Type B pancreatic cell (in vitro differentiated cells): ENCODE results near the gene TMEM179. TPM values are rescaled to one million over a fixed set of nuclear protein-coding genes. Genes with fewer than 3 reads are reported as not detected.

Experiments
- DNase-seq: peaks from one replicate; pipeline ENCODE4 v3.0.0; 2021; ENCODE audit warnings: mixed read lengths; ENCODE audit not compliant: unreplicated experiment; ENCODE audit errors: extremely low spot score
- H3K27ac Mint-ChIP-seq: 2 replicates; pipeline ENCODE4 v1.8.0; 2021; ENCODE audit warnings: mild to moderate bottlenecking, mixed read lengths
- H3K27me3 Mint-ChIP-seq: 2 replicates; pipeline ENCODE4 v1.8.0; 2021; ENCODE audit warnings: mixed read lengths
- H3K36me3 Mint-ChIP-seq: 2 replicates; pipeline ENCODE4 v1.8.0; 2021; ENCODE audit warnings: mixed read lengths
- H3K4me1 Mint-ChIP-seq: one replicate; pipeline ENCODE4 v1.8.0; 2021; ENCODE audit warnings: mixed read lengths; ENCODE audit not compliant: unreplicated experiment
- H3K4me3 Mint-ChIP-seq: 2 replicates; pipeline ENCODE4 v1.8.0; 2021; ENCODE audit warnings: mild to moderate bottlenecking, mixed read lengths
- H3K9me3 Mint-ChIP-seq: 2 replicates; pipeline ENCODE4 v1.8.0; 2021; ENCODE audit warnings: mixed read lengths
- total RNA-seq: library from RNA; stranded (reverse); gene quantifications from 2 replicates; pipeline ENCODE4 v1.2.1, GENCODE V29; 2021; ENCODE audit warnings: low replicate concordance
- TF ChIP-seq, protein P1 (sequence below): fragments of 200-600 bp; sonication (generic); conservative IDR thresholded peaks from 2 replicates; pipeline ENCODE4 v1.5.0; 2021; ENCODE audit warnings: antibody characterized with exemption, mild to moderate bottlenecking

Gene TMEM179
- total RNA-seq, 1 donor from 2014 or later = 9.0 TPM

DNA sequence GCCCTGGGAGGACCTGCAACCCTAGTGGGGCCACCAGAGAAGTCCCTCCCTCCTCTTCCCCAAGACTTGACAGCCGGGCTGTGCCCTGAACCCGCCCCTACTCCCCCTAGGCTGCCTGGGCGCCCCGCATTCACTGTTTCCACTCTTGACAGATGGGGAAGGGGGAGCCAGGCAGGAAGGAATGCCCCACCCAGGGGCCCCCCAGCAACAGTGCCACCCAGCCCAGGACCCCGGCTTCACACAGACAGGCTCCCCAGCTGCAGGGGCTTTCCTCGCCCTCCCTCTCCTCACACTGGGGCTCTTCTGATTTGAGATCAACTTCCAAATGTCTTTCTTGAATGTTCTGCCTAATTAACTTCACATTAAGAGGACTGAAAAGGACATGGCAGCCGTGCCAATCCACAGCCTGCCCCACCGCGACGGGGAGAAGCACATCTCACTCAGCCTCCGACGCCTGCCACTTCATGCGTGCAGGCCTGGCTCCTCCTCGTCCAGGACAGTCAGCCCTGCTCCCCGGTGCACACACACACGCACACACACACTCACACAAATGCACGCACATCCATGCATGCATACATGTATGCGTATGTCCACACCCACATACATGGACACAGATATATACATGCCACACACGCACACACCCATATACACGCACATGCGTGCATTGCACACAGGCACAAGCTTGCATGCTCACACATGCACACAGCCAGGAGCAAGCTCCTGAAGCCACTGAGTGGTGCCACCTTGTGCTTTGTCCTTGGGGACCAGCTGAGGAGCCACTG is 44.6 kb downstream of the TMEM179 start:
- H3K27me3 Mint-ChIP-seq = peaks cover 19% of the 10 kb centered on the region
- DNase-seq = no peak
- no peaks in the 10 kb centered on the region for H3K9me3 Mint-ChIP-seq
- TF ChIP-seq, protein P1, sequence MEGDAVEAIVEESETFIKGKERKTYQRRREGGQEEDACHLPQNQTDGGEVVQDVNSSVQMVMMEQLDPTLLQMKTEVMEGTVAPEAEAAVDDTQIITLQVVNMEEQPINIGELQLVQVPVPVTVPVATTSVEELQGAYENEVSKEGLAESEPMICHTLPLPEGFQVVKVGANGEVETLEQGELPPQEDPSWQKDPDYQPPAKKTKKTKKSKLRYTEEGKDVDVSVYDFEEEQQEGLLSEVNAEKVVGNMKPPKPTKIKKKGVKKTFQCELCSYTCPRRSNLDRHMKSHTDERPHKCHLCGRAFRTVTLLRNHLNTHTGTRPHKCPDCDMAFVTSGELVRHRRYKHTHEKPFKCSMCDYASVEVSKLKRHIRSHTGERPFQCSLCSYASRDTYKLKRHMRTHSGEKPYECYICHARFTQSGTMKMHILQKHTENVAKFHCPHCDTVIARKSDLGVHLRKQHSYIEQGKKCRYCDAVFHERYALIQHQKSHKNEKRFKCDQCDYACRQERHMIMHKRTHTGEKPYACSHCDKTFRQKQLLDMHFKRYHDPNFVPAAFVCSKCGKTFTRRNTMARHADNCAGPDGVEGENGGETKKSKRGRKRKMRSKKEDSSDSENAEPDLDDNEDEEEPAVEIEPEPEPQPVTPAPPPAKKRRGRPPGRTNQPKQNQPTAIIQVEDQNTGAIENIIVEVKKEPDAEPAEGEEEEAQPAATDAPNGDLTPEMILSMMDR = no peak
- H3K4me3 Mint-ChIP-seq = no peak overlapping the region
- H3K27ac Mint-ChIP-seq = no peak overlapping the region
- peaks cover 4% of the 10 kb centered on the region for H3K4me1 Mint-ChIP-seq
- no peaks in the 10 kb centered on the region for H3K36me3 Mint-ChIP-seq

DNA sequence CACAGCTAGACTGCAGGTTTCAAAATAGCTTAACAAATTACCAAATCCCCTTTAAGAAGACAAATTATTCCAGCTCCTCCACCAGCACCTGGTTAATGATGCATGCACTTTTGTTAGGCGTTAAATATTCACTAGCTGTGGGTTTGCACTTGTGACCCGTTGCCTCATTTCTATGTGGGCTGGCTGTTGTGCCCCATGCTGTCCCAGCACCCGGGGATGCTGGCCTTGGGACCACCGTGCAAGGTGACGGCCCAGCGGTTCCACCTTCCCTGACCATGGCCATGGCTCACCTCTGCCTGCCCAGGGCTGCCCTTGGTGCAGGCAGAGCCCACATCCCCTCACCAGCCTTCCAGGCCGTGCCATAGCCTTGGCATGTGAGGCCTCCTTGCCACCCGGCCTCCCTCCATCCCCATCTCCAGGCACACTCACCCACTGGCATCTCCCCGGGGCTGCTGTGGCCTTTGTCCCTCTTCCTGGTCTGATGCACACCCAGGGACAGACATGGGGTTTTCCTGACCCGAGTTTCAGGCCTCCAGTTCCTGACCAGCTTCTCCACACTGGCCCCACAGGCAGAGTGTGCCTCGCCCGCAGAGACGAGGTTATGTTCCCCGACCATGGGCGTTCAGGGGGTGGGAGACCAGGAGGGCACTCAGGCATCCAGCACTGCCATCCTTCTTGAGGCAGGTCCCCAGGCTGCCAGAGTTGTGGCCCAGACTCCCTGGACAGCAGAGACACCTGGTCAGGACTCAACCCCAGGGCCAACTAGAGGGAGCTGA is 45.4 kb downstream of the TMEM179 start:
- Mint-ChIP-seq H3K4me1 (peaks cover 4% of the 10 kb centered on the region), H3K27ac (no peak overlapping the region), H3K27me3 (peaks cover 18% of the 10 kb centered on the region), H3K4me3 (no peak overlapping the region), H3K9me3 (no peaks in the 10 kb centered on the region), H3K36me3 (no peaks in the 10 kb centered on the region)
- TF ChIP-seq, protein P1 = no peak
- no peak for DNase-seq

DNA sequence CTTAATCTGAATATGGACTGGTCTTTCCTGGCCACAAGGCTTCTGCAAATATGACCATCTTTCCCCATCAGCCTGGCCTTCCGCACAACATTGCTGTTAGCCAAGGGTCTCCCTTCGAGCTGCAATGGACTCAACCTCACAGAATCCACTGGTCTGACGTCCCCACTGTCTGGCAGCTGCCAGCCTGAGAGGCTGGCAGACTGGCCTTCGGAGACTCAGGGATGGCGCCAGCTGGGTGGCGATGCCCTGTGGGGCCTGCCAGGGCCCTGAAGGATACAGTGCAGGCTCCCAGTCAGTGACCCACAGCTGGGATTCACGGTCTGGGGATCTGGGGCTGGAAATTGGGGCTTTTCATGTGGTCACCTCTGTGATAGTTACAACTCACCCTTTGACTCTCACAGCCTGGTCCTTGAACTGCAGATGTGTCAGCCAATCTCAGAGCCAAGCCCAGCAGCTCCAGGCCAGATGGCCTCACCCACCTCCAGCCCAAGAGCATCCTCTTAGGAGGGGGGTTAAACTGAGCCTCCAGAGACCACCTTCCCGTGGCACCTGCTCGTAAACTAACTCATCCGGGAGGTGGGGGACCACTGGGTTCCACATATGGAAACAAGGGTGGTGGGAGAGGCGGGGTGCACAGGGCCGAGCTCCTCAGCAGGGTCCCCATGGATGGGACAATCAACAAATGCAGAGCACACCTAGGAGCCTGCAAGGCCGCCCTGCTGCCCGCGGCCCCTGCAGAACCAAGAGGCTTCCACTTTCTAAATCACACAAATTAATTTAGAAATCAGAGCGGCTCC is 46.1 kb downstream of the TMEM179 start:
- Mint-ChIP-seq H3K4me3 (no peak overlapping the region), H3K9me3 (no peaks in the 10 kb centered on the region), H3K4me1 (peaks cover 8% of the 10 kb centered on the region), H3K36me3 (no peaks in the 10 kb centered on the region), H3K27ac (no peak overlapping the region), H3K27me3 (peaks cover 14% of the 10 kb centered on the region)
- TF ChIP-seq, protein P1 = no peak
- no peak for DNase-seq

DNA sequence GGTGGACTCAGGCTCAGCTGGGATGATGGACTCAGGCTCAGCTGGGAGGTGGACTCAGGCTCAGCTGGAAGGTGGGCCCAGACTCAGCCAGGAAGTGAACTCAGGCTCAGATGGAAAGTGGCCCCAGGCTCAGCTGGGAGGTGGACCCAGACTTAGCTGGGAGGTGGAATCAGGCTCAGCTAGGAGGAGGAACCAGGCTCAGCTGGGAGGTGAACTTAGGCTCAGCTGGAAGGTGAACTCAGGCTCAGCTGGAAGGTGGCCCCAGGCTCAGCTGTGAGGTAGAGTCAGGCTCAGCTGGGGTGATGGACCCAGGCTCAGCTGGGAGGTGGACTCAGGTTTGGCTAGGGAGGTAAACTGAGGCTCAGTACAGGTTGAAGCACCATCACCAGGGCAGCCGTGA is 46.8 kb downstream of the TMEM179 start:
- peaks cover 14% of the 10 kb centered on the region for H3K27me3 Mint-ChIP-seq
- no peaks in the 10 kb centered on the region for H3K9me3 Mint-ChIP-seq
- H3K27ac Mint-ChIP-seq = no peak overlapping the region
- no peaks in the 10 kb centered on the region for H3K36me3 Mint-ChIP-seq
- peaks cover 8% of the 10 kb centered on the region for H3K4me1 Mint-ChIP-seq
- no peak overlapping the region for H3K4me3 Mint-ChIP-seq
- TF ChIP-seq, protein P1 = no peak
- DNase-seq = no peak

DNA sequence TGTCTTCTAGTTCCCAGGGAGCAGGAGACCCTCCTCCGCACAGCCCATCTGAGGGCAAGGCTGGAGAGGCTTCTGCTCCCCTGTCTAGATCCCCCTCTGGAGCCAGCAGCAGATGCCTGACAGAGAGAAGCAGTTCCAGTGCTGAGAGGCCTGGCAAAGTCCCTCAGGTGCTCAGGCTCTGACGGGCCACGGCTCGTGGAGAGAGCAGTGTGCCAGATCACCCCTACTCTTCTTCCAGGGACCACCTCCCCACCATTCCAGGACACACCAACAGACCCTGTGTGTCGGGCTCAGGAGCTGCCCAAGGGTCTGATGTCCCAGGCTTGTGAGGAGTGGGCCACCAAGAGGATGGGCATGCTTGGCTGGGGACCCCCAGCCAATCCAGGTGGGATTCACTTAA is 47.5 kb downstream of the TMEM179 start:
- no peak overlapping the region for H3K4me3 Mint-ChIP-seq
- TF ChIP-seq, protein P1 = no peak
- H3K36me3 Mint-ChIP-seq = no peaks in the 10 kb centered on the region
- H3K27ac Mint-ChIP-seq = no peak overlapping the region
- no peaks in the 10 kb centered on the region for H3K9me3 Mint-ChIP-seq
- peaks cover 16% of the 10 kb centered on the region for H3K27me3 Mint-ChIP-seq
- DNase-seq = no peak
- peaks cover 8% of the 10 kb centered on the region for H3K4me1 Mint-ChIP-seq
